Hypothalamus (tissue), 51 donors: Measurements from ENCODE around the gene RYR3.

Source experiments
- DNase-seq, 51 donors: peaks; one replicate each; lab custom pipeline; 2025; lab: John Stamatoyannopoulos, UW

The RYR3 gene

GRCh38 chr15:33737687-33738601 lies 427.2 kb downstream of the RYR3 start:
- peak in 14 of 51 donors; percentile 1 to 37 (median 12) for DNase-seq

- no peak for DNase-seq
Measured at GRCh38 chr15:33738941-33739664, 428.3 kb downstream of the RYR3 start.

DNA sequence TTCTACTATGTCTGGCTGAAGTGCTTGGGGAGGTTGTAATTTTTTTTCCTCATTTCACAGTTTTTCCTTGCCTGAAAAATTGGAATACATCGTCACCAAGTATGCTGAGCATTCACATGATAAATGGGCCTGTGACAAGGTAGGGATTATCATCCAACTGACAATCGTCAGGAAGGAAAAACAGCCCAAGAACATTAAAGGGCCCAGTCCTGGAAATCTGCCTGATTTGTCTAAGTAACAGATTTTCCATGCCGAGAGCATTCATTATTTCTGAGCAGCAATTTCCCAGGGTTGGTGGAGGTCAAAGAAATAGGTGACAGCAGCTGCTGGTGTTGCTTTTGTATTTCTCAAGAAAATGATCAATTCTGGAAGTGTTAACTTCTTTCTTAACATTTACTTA lies 431.5 kb downstream of the RYR3 start:
- DNase-seq = no peak

GRCh38 chr15:33742800-33743199 lies 432.0 kb downstream of the RYR3 start:
- DNase-seq = no peak

GRCh38 chr15:33746203-33746602 lies 435.4 kb downstream of the RYR3 start:
- DNase-seq = peak in 8 of 51 donors; percentile 1 to 36 (median 9)

DNA sequence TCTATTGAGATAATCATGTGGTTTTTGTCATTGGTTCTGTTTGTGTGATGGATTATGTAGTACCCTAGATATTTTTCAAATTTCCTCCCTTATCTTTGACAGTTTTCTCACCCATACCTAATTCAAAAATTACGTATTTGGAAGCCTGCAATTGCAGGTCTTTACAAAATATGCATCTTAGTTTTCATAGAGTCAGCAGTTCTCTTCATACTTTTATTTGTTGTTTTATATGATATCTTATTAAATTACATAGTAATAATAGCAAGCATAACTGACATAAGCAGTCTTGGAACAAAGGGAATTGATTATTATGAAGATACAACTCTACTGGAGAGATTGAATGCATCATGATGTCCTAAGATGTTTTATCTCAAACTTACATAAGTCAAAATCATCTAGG lies 442.2 kb downstream of the RYR3 start:
- no peak for DNase-seq

DNA sequence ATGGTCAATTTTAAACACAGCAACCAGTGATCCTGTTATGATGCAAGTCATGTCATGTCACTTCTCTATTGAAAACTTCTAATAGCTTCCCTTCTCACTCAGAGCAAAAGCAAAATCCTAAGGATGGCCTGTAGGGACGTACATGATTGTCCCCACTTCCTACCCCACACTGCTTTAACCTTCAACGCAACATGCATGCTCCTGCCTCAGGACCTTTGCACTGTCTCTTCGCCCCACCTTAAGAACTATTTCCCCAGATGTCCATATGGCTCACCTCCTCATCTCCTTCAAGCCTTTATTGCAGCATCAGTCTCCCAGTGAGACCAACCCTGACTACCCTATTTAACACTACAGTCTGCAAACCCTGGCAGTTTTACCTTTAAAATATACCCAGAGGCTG lies 443.5 kb downstream of the RYR3 start:
- no peak for DNase-seq

- peak in 1 of 51 donors; percentile 3 for DNase-seq
Measured at GRCh38 chr15:33756961-33757360, 446.2 kb downstream of the RYR3 start.

DNA sequence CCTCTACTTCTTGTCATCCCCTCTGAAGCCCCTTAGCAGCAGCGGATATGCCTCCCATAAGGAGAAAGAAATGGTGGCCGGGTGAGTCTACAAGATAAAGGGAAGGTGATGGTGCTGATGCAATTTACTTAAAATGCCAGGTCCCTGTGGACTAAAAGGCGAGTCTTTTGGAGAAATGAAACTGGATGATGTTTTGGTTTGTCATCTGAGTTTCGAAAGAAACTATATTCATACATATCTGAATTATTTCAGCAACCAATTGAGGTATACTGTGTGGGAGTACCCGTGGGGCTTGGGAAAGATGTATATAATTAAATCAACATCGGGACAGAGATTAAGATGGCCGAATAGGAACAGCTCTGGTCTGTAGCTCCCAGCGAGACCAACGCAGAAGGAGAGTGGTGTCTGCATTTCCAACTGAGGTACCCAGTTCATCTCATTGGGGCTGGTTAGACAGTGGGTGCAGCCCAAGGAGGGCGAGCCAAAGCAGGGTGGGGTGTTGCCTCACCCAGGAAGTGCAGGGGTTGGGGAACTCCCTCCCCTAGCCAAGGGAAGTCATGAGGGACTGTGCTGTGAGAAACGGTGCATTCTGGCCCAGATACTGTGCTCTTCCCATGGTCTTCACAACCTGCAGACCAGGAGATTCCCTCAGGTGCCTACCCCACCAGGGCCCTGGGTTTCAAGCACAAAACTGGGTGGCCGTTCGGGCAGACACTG lies 446.9 kb downstream of the RYR3 start:
- no peak for DNase-seq

- DNase-seq = peak in 1 of 51 donors; percentile 3
Measured at GRCh38 chr15:33766389-33766788, 455.6 kb downstream of the RYR3 start.

- DNase-seq = no peak
Measured at GRCh38 chr15:33768670-33769190, 458.0 kb downstream of the RYR3 start.

DNA sequence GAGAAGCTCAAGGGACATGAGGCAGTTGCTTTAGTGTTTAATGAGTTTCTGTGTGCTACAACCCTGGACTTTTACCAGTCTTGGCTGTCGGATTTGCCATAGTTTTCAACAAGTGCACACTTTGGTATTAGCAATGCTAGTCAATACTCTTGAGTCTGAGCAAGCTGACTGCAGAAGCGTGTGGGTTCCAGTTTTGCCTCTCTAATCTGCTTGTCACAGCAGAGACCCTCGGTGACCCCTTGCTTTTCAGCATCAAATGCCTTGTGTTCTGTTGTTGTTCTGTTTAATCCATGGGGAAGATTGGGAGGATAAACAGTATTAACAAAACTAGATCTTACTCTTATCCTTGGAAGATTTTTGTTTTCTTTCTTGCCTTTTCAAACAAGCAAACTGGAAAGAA lies 463.2 kb downstream of the RYR3 start:
- DNase-seq = no peak

DNA sequence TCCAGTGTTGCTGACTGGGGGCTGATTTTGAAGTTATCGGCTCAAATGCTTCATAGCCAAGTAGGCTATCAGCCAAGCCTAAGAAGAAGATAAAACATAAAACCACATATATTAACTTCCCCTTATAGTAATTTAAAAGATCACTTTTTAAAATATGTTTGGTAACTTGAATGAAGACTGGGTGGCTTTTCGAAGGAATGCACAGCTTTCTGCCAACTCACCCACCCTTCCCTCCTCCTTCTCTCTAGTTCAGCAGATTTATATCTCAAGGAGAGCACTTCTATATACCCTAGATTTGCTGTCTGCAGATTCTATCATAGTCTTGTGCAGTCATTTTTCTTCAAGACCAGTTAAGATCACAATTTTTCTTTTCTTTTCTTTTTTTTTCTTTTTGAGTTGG lies 468.1 kb downstream of the RYR3 start:
- no peak for DNase-seq

- DNase-seq = no peak
Measured at GRCh38 chr15:33780011-33780768, 469.4 kb downstream of the RYR3 start.

- DNase-seq = no peak
Measured at GRCh38 chr15:33782966-33783365, 472.2 kb downstream of the RYR3 start.

- DNase-seq = no peak
Measured at GRCh38 chr15:33785366-33785765, 474.6 kb downstream of the RYR3 start.

DNA sequence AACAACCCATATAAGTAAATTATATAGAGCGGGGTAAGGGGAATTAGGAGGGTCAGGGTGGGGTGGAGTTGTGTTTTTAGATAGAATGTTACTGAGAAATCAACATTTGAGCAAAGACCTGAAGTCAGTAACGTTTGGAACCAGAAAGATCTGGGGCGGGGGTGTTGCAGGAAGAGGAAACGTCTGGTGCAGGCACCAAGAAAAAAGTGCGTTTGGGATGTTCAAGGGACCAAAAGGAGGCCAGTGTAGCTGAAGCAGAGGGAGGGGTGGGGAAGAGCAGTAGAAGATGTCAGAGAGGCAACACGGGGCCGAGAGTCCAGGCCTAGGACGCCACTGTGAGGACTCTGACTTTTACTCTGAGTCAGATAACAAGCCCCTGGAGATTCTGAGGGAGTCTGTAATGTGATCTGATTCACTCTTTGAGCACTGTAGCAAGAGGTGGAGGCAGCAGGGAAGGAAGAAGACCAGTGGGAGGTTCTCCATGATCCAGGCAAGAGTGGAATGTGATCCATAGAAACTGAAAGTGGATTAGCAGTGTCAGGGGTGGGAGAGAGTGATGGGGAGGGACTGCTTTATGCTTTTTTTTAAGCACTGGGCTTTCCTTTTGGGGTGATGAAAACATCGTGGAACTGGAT lies 478.3 kb downstream of the RYR3 start:
- no peak for DNase-seq

DNA sequence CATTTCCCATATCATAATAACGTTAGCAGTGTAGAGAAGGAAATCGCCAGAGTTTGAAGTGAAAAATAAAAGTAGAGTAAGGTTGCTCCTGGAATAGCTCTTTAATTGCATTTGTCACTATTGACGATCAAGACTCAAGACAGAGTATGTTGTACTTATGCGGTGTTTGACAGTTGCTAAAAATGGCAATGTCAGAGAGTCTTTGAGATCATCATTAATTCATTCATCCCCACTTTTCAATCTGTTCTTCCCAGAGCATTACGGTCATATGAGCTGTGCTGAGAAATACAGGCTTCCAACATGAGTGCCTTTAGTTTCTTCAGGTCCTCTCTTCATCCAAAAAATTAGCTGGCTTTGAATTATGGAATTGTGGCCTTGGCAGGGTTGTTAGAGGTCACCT lies 483.7 kb downstream of the RYR3 start:
- DNase-seq = no peak

GRCh38 chr15:33795070-33795469 lies 484.3 kb downstream of the RYR3 start:
- no peak for DNase-seq

GRCh38 chr15:33797651-33798050 lies 486.9 kb downstream of the RYR3 start:
- no peak for DNase-seq
